Endodermal cell (in vitro differentiated cells): ENCODE results near the gene RTN1. TPM values are rescaled to one million over a fixed set of nuclear protein-coding genes. Genes with fewer than 3 reads are reported as not detected.

ENCODE experiments used
- DNase-seq: peaks from one replicate; pipeline ENCODE4 v3.0.0-alpha.2; 2017
- H3K27ac ChIP-seq: 2 replicates; pipeline ENCODE4 v1.5.1; 2013; ENCODE audit warnings: mild to moderate bottlenecking, low read depth, low read length, moderate library complexity
- H3K27me3 ChIP-seq: 2 replicates; pipeline ENCODE4 v1.6.1; 2013; ENCODE audit warnings: mild to moderate bottlenecking, low read length, moderate library complexity; ENCODE audit not compliant: insufficient read depth, control insufficient read depth, poor library complexity, severe bottlenecking
- H3K36me3 ChIP-seq: 2 replicates; pipeline ENCODE4 v1.7.0; 2013; ENCODE audit warnings: mild to moderate bottlenecking, low read length, moderate library complexity; ENCODE audit not compliant: control insufficient read depth, insufficient read depth
- H3K4me1 ChIP-seq: one replicate; pipeline ENCODE4 v1.7.0; 2013; ENCODE audit warnings: low read length; ENCODE audit not compliant: control insufficient read depth, insufficient read depth
- H3K4me3 ChIP-seq: 2 replicates; pipeline ENCODE4 v1.5.1; 2013; ENCODE audit warnings: mild to moderate bottlenecking, low read length, moderate library complexity
- H3K9ac ChIP-seq: 2 replicates; pipeline ENCODE4 v1.6.1; 2013; ENCODE audit warnings: mild to moderate bottlenecking, low read length, moderate library complexity; ENCODE audit not compliant: poor library complexity, severe bottlenecking; ENCODE audit errors: extremely low read depth
- H3K9me3 ChIP-seq: 2 replicates; pipeline ENCODE4 v1.6.1; 2013; ENCODE audit warnings: mild to moderate bottlenecking, low read length, moderate library complexity; ENCODE audit not compliant: control insufficient read depth
- H3K27ac Mint-ChIP-seq: 2 replicates; pipeline ENCODE4 v1.8.0; 2020; ENCODE audit warnings: mixed read lengths
- H3K27me3 Mint-ChIP-seq: 2 replicates; pipeline ENCODE4 v1.8.0; 2021; ENCODE audit warnings: mild to moderate bottlenecking, mixed read lengths; ENCODE audit not compliant: insufficient read depth
- H3K36me3 Mint-ChIP-seq: 2 replicates; pipeline ENCODE4 v1.8.0; 2020; ENCODE audit warnings: low read depth, mixed read lengths
- H3K4me1 Mint-ChIP-seq: 2 replicates; pipeline ENCODE4 v1.8.0; 2020; ENCODE audit warnings: mixed read lengths
- H3K4me3 Mint-ChIP-seq: 2 replicates; pipeline ENCODE4 v1.8.0; 2020; ENCODE audit warnings: mild to moderate bottlenecking, moderate library complexity, mixed read lengths
- H3K9me3 Mint-ChIP-seq: 2 replicates; pipeline ENCODE4 v1.8.0; 2020; ENCODE audit warnings: mild to moderate bottlenecking, mixed read lengths
- WGBS, 2 experiments: methylation state at CpG; one replicate each; pipeline versions ENCODE4 v1.1.5 to v1.1.7; 2013; ENCODE audit warnings: missing lambda C conversion rate in 2 of 2, mixed read lengths in 1 of 2; ENCODE audit not compliant: insufficient coverage in 1 of 2, insufficient read length in 1 of 2; 5-methylcytosine and 5-hydroxymethylcytosine counted together
- total RNA-seq, 2 donors: library from RNA; stranded (reverse); fragmentation: NEBNext Ultra II Directional in 1 of 2; extraction: Animal tissue kit (Norgen Biotek cat#: 25700) in 1 of 2; gene quantifications; 2 replicates in 1 of 2; 3 replicates in 1 of 2; pipeline ENCODE4 v1.2.1, GENCODE V29; 2021
- TF ChIP-seq, protein P1 (sequence below): fragments of 200-600 bp; sonication (generic); conservative IDR thresholded peaks from 2 replicates; pipeline ENCODE4 v1.5.0; 2021; ENCODE audit warnings: antibody characterized with exemption, mild to moderate bottlenecking

RTN1 gene
- total RNA-seq, 2 donors from 2014 or later = 5.5 to 5.9 TPM

DNA sequence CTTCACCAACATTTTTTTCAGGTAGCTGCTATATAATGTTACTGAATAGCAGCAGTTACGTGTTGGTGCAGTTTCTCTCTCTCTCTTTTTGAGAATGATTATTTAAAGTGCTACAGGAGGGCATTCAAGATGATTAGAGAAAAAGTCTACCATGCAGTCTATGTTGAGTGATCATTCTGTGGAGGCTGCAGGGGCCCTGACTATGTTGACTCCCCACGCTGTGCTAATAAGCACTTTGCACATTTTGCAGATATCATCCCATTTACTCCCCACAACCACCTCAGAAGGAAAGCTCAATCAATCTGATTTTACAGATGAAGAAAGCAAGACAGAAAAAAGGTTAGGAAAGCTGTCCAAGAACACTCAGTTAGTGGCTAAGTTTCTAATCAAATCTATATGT, 87.8 kb downstream of the RTN1 start:
- no peak for DNase-seq
- Mint-ChIP-seq H3K36me3 (no peaks in the 10 kb centered on the region), H3K27ac (no peak overlapping the region), H3K4me3 (no peak overlapping the region), H3K9me3 (no peaks in the 10 kb centered on the region), H3K4me1 (peaks cover 35% of the 10 kb centered on the region), H3K27me3 (peaks cover 5% of the 10 kb centered on the region)
- H3K4me1 ChIP-seq = peaks cover 13% of the 10 kb centered on the region
- TF ChIP-seq, protein P1, sequence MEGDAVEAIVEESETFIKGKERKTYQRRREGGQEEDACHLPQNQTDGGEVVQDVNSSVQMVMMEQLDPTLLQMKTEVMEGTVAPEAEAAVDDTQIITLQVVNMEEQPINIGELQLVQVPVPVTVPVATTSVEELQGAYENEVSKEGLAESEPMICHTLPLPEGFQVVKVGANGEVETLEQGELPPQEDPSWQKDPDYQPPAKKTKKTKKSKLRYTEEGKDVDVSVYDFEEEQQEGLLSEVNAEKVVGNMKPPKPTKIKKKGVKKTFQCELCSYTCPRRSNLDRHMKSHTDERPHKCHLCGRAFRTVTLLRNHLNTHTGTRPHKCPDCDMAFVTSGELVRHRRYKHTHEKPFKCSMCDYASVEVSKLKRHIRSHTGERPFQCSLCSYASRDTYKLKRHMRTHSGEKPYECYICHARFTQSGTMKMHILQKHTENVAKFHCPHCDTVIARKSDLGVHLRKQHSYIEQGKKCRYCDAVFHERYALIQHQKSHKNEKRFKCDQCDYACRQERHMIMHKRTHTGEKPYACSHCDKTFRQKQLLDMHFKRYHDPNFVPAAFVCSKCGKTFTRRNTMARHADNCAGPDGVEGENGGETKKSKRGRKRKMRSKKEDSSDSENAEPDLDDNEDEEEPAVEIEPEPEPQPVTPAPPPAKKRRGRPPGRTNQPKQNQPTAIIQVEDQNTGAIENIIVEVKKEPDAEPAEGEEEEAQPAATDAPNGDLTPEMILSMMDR = no peak
- H3K27ac ChIP-seq = no peak overlapping the region
- H3K4me3 ChIP-seq = no peak overlapping the region
- H3K36me3 ChIP-seq = no peaks in the 10 kb centered on the region
- whole genome bisulfite sequencing, 2 experiments = 92% methylated on average over 2 of the region's 2 CpGs; no CpG with 5 or more reads in 1 of the 2 experiments
- H3K9me3 ChIP-seq = no peaks in the 10 kb centered on the region
- H3K27me3 ChIP-seq = no peaks in the 10 kb centered on the region
- no peak overlapping the region for H3K9ac ChIP-seq

DNA sequence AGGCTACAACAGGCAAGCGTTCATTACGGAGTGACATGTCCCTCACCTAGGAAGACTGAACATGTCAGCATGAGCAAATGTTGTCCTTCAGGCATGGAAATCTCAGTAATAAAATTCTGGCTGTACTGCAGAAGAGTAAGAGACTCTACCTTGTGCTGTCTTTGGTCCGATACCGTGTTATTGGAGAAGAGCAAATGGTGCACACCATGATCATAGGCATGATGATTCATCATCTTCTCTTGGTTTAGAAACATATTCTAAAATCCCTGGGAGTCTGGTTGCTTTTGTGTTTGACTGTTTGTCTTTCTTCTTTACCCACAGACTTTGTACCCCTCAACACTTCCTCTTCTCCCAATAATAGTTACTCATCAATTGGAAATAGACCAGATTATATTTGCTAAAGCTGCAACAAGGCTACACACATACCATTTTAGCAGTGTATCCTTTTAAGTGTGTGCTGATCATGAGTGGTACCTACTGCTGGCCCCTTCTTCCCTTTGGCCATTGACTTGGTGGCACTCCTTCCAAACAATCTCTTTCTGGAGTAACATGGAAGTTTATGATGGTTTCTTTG, 93.5 kb downstream of the RTN1 start:
- Mint-ChIP-seq H3K4me1 (peaks cover 7% of the 10 kb centered on the region), H3K27ac (no peak overlapping the region), H3K4me3 (no peak overlapping the region), H3K9me3 (no peaks in the 10 kb centered on the region), H3K36me3 (no peaks in the 10 kb centered on the region), H3K27me3 (peaks cover 5% of the 10 kb centered on the region)
- peaks cover 5% of the 10 kb centered on the region for H3K27me3 ChIP-seq
- no peaks in the 10 kb centered on the region for H3K9me3 ChIP-seq
- H3K27ac ChIP-seq = no peak overlapping the region
- TF ChIP-seq, protein P1 = no peak
- H3K9ac ChIP-seq = no peak overlapping the region
- no peak overlapping the region for H3K4me3 ChIP-seq
- no peaks in the 10 kb centered on the region for H3K36me3 ChIP-seq
- DNase-seq = no peak
- 96 to 100% methylated on average over 2 to 4 of the region's 4 CpGs for WGBS, 2 experiments
- H3K4me1 ChIP-seq = no peaks in the 10 kb centered on the region

DNA sequence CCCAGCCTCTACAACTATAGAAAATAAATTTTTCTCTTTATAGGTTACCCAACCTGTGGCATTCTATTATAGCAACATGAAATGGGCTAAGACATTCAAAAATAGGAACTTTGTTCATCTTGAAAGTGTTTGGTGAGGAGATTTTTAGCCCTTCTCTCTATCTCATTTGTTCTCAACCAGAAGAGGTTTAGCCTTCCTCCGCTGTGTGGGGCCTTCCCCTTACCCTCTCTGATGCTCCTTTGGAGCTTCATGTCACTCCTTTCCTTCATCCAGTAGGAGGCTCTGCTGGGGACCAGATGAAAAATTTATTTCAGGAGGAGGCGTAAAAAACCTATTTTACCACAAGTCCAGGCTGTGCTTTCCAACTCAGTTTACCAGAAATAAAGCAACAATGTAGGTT, 94.1 kb downstream of the RTN1 start:
- Histone ChIP-seq H3K27ac (no peak overlapping the region), H3K9me3 (no peaks in the 10 kb centered on the region), H3K4me1 (no peaks in the 10 kb centered on the region), H3K4me3 (no peak overlapping the region), H3K27me3 (peaks cover 5% of the 10 kb centered on the region), H3K36me3 (no peaks in the 10 kb centered on the region), H3K9ac (no peak overlapping the region)
- WGBS, 2 experiments = 100% methylated on average over 2 of the region's 2 CpGs; no CpG with 5 or more reads in 1 of the 2 experiments
- H3K27ac Mint-ChIP-seq = no peak overlapping the region
- peaks cover 3% of the 10 kb centered on the region for H3K4me1 Mint-ChIP-seq
- TF ChIP-seq, protein P1 = peak; percentile 18
- no peaks in the 10 kb centered on the region for H3K36me3 Mint-ChIP-seq
- peaks cover 5% of the 10 kb centered on the region for H3K27me3 Mint-ChIP-seq
- H3K9me3 Mint-ChIP-seq = no peaks in the 10 kb centered on the region
- DNase-seq = no peak
- no peak overlapping the region for H3K4me3 Mint-ChIP-seq
